VCaP (cell line): ENCODE data around the gene GPC3.

Experiments
- H3K27ac ChIP-seq: fragments of 450-650 bp; 2 replicates; pipeline ENCODE4 v1.5.1; 2017
- TF ChIP-seq, protein P1 (sequence below): fragments of 450-650 bp; conservative IDR thresholded peaks from 2 replicates; pipeline ENCODE4 v1.5.1; 2017; ENCODE audit warnings: mild to moderate bottlenecking, moderate library complexity

The GPC3 gene

DNA sequence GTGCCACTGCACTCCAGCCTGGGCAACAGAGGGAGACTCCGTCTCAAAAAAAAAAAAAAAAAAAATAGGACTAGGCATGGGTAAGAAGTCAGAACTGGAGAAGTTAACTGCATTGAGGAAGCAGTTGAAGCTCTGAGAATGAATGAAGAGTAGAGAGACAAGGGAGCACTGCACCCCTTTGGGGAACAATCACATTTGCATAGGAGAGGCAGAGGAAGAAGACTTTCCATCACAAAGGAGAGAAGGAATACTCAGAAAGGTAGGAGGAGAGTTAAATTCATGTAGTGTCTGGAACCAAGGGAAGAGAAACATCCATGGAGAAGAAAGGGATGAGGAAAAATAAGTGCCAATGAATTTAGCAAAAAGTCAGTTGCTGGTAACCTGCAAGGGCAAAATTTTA is 72.4 kb downstream of the GPC3 start:
- TF ChIP-seq, protein P1, sequence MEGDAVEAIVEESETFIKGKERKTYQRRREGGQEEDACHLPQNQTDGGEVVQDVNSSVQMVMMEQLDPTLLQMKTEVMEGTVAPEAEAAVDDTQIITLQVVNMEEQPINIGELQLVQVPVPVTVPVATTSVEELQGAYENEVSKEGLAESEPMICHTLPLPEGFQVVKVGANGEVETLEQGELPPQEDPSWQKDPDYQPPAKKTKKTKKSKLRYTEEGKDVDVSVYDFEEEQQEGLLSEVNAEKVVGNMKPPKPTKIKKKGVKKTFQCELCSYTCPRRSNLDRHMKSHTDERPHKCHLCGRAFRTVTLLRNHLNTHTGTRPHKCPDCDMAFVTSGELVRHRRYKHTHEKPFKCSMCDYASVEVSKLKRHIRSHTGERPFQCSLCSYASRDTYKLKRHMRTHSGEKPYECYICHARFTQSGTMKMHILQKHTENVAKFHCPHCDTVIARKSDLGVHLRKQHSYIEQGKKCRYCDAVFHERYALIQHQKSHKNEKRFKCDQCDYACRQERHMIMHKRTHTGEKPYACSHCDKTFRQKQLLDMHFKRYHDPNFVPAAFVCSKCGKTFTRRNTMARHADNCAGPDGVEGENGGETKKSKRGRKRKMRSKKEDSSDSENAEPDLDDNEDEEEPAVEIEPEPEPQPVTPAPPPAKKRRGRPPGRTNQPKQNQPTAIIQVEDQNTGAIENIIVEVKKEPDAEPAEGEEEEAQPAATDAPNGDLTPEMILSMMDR = no peak
- no peak overlapping the region for H3K27ac ChIP-seq

DNA sequence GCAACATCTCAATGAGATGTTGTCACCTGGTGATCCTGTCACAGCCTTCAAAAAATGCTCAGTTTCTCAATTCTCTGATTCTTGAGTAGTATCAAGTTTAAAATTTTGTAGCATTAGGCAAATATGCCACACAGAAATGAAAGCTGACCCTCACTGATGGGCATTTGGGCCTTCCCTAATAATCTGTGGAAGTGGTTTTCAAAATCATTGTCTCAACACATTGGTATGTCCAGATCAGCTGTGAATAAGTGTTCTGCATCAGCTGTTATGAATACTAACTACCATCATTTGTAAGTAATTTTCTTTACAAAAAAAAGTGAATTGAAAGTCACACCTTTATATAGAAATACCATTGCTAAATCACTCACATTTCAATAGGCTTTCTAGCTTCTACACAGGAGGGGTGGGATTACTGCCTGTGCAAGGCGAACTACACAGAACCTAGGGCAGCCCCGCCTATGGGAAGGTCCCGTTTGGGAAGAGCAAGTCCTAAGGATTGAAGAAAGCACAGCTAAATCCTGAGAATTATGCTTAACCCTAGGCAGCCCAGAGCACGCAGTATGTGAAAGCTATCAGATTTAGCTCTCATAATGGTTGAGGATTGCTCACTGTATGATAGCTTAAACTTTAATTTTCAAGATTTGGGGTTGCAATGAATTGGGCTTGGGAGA is 73.4 kb downstream of the GPC3 start:
- no peak overlapping the region for H3K27ac ChIP-seq
- TF ChIP-seq, protein P1 = no peak

DNA sequence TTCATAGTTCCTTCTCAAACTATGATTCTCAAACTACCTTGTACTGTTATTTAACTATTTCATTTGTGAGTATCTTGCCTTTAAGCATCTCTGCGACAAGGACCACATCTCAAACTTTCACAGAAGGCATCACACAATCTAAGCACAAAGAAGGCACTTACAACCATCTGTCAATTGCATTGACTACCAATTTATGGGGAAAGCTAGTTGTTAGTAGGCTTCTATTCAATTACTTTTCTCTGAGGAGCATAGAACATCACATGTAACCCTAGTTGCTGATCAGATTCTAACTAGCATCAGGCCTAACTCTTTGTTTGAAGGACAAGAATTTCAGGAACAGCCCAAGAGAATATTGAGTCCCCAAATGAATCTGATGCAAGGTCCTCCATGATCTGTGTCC is 74.9 kb downstream of the GPC3 start:
- TF ChIP-seq, protein P1 = no peak
- no peak overlapping the region for H3K27ac ChIP-seq

DNA sequence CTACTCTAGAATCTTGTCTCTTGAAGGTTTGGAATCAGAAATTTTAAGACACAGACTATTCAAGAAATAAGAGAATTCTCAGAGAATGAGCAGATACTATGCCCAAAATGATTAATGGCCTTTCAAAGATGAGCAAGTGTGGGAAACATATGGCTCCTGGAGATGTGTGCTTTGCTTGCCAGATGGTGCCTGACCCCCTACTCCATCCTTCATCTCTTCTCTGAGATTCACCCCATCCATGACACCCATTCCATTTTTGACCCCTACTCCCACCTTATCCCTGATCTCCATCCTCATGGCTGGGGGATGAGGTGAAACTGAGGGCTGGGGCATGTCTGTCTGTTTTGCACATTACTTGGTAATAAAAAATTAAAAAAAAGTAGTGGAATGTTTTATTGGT is 75.5 kb downstream of the GPC3 start:
- no peak overlapping the region for H3K27ac ChIP-seq
- TF ChIP-seq, protein P1 = no peak

DNA sequence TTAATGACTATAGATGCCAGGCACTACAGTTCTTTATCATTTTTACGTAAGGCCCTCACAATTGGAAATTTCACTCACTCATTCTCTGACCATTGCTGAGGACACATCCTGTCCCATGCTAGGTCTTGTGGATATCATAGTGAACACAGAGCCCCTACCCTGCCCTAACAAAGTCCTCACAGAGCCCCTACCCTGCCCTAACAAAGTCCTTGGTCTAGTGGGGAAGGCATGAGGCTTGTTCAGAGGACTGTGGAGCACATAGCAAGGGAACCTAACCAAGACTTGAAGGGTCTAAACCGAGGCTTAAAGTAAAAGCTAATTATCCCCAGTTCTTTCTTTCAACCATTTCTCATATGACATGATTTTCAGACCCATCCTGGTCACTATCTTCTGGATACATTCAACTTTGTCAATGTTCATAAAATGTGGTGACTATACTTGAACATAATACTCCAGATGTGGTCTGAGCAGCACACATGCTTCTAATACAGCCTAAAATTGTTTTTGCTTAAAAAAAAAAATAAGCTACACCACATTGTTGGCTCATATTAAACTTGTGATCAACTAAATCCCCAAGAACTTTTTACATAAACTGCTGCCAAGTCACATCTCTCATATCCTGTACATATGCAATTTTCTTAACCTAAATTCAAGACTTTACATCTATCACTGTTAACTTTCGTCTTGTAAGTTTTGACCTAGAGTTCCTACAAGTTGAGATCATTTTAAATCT is 77.0 kb downstream of the GPC3 start:
- TF ChIP-seq, protein P1 = no peak

DNA sequence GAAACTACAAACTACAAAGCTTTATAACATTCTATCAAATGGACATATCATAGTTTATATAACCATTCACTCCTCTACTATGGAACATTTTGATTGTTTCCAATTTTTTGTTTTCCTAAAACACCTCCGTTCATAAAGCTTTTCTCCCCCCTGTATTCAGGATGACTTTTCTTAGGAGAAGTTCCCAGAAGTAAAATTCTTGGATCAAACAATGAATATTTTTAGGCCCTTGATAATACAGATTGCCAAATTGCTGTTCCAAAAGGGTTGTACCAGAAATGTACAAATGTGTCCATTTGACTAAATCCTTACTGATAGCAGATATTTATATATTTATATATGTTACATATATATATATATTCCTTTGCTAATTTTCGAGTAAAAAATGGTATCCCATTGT is 77.8 kb downstream of the GPC3 start:
- TF ChIP-seq, protein P1 = no peak

More for the DNA sequence above, 77.0 kb downstream of the GPC3 start:
- no peak overlapping the region for H3K27ac ChIP-seq

DNA sequence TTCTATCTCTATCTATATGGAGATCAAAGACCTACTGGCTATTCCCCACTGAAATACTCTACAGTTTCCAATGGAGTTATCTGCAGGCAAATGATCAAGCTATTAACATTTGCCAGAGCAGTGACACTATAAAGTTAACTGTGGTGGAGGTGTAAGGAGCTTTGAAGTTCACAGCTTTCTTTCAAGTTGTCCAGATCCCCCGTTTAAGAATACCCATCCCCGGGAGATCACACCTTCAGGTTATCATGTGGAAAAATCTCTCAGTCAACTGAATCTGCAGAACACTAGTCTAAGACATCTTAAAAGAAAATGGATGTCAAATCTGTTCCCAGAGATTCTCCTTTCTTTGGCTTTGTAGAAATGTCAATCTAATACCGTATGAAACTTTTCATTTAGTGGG is 80.1 kb downstream of the GPC3 start:
- H3K27ac ChIP-seq = no peak overlapping the region
- TF ChIP-seq, protein P1 = no peak

More for the DNA sequence above, 77.8 kb downstream of the GPC3 start:
- H3K27ac ChIP-seq = no peak overlapping the region
